ENCODE results near the gene CHMP2A.
A peak's percentile ranks its signal among the peaks of the same experiment; 100 is the strongest.
"Not testable (repeated sequence)": the region's sequence is repeated elsewhere in the genome, so short reads cannot be mapped to it uniquely, and the experiment has no call there.

Gene CHMP2A

DNA sequence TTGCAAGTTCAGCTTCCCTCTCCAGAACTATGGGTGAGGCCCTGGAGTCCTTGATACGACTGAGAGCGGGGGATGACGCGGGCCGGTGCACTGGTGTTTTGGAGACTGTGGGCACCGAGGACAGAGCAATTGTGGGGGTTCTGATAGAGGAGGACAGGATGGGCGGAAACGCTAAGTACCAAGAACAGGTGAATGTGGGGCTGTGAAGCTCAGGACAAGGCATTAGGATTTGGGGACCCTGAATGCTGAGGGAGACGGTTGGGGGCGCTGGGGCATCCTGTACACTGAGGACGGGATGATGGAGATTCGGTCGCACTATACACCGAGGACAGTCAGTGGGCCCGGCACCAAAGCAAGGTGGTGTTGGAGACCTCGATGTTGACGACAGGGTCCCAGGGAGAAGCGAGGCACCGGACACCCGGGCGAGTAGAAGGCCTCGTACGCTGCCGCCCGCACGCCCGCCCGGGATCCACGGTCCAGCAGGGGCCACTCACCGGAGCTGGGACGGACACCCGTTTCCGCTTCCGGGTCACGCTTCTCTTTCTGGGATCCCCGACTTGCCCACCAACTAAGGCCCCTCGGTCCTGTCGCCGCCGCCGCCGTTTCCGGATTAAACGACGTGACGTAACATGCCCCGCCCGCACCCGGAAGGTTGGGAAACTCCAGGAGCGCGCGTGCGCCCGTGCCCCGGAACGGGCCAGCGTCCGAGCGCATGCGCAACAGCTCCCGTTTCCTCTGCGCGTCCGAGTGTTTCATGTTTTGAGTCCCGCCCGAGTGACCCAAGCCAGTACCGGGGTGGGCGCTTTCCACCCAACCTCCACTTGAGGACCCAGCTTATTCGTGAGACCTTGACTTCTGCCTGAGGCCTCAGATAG lies at the start of gene CHMP2A:
TSS of gene CHMP2A (minus strand) at position 612 of the 875 bp plus-strand sequence. CDS start 893 bp downstream, outside the sequence.
- DNase-seq (ENCODE audit: low read depth in 2 of 2): peak; percentile 96

DNA sequence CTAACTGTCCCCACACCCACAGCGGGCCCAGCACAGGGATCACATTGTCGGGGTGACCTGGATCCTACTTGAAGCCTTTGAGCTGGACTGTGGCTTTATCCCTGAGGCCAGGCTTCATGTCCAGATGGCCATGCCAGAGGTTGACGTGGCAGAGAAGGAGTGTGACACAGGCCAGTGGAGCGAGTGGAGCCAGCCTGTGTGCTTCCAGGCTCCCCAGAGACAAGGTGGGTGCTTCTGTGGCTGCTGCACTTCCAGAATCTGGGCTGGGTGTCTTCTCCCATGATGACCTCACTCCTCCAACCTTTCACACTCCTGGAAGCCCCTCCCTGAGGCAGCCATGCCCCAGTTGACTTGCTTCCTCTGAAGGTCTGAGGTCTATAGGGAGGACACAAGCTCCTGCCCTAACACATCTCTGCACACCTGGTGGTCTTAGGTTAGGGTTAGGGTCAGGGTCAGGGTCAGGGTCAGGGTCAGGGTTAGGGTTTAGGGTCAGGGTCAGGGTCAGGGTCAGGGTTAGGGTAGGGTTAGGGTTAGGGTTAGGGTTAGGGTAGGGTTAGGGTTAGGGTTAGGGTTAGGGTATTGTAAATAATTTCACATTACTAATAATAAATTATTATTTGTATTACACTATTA lies 31.3 kb upstream of the CHMP2A start:
- DNase-seq (ENCODE audit: low read depth in 2 of 2): no peak

DNA sequence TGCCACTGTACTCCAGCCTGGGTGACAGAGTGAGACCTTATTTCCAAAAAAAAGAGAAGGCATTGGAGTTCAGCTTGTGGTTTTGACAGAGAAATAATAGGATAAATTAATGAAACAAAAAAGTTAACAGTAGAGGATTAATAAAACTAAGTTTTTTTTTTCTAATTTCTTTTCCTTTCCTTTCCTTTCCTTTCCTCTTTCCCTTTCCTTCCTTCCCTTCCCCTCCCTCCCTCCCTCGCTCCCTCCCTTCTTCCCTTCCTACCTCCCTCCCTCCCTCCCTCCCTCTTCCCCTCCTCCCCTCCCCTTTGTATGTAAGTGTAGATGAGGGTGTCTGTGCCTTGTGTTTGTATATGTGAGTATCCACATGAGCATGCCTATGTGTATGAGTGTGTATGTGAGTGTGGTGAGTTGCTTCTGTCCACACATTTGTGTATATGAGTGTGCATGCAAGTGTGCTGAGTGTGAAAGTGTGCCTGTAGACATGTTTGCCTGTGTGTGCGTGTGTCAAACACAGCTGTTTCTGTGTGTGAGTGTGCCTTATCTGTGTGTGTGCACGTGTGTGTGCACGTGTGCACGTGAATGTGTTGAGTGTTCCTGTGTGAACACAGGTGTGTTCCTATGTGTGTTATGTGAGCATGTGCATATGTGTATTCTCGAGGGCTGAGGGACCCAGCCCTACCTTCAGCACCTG lies 30.7 kb upstream of the CHMP2A start:
- DNase-seq (ENCODE audit: low read depth in 2 of 2): no peak

DNA sequence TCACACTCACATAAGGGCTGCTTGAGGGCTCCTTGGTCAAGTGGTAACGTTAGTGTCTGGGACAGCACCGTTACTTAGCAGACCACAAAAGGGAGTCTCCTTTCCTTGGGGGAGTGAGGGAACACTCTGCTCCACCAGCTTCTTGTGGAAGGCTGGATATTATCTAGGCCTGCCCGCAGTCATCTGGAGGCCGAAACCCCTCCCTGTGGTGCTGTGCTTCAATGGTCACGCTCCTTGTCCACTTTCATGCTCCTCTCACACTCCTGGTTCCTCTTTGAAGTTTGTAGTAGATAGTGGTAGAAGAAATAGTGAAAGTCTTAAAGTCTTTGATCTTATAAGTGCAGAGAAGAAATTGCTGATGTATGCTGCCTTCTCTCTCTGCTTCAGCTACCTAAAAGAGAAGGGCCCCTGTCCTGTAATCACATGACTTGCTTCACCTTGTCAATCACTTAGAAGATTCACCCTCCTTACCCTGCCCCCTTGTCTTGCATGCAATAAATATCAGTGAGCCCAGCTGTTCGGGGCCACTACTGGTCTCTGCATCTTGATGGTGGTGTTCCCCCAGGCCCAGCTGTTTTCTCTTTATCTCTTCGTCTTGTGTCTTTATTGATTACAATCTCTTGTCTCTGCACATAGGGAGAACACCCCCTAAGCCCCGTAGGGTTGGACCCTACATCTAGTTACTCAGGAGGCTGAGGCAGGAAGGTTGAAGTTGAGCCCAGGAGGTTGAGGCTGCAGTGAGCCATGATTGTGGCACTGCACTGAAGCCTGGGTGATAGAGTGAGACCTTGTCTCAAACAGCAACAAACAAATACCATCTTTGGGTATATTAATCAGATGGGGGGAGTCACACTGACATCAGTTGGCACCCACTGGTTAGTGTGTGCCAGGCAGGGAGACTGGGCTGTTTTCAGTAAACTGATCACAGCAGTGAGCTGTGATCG lies 29.9 kb upstream of the CHMP2A start:
- DNase-seq (ENCODE audit: low read depth in 2 of 2): no peak

DNA sequence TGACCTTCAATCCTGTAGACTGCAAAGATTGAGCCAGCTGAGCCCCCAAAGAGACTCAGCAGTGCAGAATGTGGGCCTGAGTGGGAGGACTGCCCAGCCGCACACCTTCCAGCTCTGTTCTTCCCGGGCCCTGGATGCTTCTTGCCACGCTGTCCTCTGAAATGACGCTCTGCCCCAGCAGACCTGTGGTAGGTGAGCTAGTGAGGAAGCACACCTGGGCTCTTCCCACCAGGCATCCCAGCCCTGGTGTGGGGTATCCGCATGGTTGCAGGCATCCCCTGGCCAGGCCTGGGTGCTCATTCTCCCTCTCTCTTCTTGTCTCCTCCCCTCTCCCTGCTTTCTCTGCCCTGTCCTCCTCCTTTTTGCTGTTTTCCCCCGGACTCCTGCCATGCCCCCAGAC lies 28.1 kb upstream of the CHMP2A start:
- no peak for DNase-seq (ENCODE audit: low read depth in 2 of 2)

DNA sequence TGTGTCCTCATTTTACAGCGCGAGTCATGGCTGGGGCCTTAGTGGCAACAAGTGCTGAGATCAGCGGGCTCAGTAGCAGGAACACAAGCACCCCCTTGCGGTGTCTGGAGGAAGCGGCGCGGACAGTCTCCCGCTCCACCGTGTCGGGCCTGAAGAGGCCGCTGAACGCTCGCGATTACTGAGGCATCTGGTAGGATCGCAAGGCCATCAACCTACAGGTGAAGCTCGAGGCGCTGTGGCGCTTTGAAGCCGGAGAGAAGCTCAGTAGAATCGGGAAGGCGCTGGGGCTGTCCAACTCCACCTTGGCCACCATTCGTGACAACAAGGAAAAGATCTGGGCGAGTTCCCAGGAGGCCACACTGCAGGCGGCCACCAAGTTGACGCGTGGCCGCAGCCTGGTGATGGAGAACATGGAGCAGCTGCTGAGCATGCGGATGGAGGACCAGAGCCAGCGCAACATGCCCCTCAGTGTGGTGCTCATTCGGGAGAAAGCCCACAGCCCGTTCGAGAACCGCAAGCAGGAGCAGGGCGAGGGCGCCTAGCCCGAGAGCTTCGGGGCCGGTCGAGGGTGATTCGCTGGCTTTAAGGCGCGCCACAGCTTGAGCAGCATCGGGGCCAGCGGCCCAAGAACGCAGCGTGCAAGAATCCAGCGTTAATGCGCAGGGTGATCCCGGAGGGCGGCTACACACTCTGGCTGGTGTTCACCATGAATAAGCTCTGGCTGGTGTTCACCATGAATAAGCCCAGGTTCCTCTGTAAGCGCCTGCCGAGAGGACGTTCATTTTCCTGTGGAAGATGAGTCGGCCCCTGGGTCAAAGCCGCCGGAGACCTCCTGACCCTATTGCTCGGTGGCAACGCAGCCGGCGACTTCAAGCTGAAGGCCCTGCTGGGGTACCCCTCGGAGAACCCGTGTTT lies 26.6 kb upstream of the CHMP2A start:
- DNase-seq (ENCODE audit: low read depth in 2 of 2): peak; percentile 79 to 81

DNA sequence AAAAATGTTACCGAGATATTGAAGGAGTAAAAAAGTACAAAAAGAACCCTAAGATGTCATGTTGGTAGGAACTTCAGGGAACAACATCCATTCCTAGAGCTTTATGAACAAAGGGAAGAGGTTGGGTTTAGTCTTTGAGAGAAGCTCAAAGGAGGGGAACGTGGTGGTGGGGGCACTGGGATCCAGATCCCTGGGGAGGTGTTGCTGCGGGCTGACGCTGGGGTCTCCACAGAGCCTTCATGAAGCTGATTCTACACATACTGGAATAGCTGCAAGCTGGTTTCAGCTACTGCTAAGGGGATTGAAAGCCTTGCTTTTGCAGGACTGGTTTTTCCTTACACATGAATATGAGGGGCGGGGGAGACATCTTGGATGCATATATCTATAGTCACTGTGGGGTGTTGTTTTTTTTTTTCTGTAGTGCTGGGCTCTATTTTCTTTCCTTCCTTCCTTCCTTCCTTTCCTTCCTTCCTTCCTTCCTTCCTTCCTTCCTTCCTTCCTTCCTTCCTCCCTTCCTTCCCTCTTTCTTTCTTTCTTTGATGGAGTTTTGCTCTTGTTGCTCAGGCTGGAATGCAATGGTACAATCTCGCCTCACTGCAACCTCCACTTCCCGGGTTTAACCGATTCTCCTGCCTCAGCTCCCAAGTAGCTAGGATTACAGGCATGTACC lies 24.7 kb upstream of the CHMP2A start:
- no peak for DNase-seq (ENCODE audit: low read depth in 2 of 2)

DNA sequence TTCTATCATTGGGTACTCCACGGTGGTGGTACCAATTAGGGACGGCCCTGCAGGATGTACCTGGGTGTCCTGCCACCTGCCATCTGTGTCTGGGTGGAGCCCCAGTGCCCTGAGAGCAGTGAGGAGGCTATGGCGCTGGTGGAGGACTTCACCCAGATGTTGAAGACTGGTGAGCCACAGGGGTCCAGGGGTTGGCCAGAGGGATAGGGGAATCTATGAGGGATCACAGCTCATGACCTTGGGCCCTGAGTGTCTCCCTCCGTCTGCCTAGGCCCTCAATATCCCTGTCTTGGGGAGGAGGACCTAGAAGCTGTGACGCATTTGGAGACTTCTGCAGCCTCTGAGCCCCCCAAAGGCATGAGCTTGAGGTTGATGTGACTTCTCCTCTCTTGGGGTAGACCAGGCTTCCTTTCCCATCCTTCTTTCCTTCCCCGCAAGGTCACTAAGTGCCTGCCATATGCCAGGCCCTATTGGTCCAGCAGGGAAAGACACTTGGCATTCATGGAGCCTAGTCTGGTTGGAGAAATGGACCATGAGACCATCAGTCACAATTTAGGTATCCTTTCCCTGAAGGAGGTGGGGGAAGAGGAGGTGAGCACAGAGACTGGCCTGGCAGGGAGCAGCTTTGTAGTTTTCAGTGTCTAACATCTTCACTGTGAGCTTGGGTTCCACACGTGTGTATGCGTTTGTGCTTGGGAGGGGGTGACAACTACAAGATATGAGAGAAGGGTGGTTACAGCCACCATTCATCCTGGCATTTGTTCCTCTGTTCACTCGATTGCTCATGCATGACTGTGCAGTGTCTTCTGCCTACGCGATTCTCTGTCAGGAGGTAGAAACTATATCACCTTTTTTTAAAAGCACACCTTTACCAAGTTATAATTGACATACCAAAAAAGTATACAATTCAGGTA lies 23.4 kb upstream of the CHMP2A start:
- no peak for DNase-seq (ENCODE audit: low read depth in 2 of 2)

DNA sequence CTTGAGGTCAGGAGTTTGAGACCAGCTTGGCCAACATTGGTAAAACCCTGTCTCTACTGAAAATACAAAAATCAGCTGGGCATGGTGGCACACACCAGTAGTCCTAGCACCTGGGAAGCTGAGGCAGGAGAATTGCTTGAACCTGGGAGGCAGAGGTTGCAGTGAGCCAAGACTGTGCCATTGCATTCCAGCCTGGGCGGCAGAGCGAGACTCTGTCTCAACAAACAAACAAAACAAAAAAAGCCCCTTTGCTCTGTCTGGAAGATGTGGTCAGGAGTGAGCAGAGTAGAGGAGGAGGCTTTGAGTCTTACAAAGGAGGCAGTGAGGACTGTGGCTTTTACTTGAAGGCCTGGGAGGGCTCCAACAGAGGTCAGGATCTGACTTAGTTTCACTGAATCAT lies 22.7 kb upstream of the CHMP2A start:
- DNase-seq (ENCODE audit: low read depth in 2 of 2): not testable (repeated sequence)

DNA sequence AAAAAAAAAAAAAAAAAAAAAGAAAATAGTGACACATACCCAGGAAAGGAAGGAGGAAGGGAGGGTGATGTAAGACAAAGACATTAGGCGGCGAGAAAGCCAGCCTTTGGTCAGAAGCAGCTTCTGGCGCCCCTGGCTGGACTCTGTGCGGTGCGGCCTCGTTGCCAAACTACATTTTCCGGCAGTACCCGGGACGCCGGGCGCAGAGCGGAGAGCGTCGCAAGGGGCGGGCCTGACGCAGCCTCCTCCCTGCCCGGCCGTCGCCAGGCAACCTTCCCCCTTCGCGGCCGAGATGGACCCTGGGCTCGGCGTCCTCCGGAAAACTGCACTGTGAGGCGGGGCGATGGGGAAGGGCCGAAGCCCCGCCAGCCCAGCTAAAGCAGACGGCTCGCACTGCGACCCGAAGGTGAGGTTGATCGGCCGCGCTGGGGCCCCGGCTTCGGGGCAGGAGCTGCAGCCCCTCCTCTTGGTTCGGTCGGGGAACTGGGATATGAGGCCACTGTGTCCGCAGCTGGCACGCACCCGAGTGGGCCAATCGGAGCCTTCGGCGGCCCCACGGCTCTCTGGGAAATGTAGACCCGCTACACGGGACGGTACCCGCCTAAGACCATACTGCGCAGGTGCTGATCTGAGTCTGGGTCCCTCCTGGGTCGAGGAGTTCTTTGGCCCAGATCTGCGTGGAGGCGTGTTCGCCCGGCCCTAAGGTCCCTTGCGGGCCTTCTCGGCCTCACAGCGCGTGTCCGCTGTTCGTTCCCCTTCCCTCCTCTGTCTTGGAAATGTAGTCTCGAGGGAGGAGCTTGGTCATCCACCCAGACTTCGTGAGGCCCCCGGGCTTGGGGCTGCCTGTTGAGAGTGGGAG lies 20.5 kb upstream of the CHMP2A start:
- peak in 1 of 2 donors; percentile 72 for DNase-seq (ENCODE audit: low read depth in 2 of 2)

DNA sequence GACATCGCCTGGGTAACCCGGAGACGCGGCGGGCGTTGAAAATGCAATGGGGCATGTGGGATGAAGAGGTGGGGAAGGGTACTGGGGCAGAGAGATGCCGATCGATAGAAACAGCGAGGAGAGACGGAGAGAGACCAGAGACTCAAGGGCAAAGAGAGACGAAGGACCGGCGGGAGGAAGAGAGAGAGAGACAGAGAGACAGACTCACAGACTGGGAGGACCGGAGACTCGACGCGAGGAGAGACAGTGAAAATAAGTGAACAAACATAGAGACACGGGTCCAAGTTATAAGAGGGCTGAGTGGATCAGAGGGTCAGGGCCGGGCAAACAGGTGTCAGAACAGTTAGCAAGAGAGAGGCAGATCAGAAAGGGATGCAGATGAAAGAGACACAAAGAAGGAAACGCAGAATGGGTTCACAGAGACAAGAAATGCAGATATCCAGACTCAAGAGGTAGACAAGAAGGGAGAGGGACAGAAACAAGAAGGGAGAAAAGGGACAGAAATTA lies 18.8 kb upstream of the CHMP2A start:
- DNase-seq (ENCODE audit: low read depth in 2 of 2): no peak

DNA sequence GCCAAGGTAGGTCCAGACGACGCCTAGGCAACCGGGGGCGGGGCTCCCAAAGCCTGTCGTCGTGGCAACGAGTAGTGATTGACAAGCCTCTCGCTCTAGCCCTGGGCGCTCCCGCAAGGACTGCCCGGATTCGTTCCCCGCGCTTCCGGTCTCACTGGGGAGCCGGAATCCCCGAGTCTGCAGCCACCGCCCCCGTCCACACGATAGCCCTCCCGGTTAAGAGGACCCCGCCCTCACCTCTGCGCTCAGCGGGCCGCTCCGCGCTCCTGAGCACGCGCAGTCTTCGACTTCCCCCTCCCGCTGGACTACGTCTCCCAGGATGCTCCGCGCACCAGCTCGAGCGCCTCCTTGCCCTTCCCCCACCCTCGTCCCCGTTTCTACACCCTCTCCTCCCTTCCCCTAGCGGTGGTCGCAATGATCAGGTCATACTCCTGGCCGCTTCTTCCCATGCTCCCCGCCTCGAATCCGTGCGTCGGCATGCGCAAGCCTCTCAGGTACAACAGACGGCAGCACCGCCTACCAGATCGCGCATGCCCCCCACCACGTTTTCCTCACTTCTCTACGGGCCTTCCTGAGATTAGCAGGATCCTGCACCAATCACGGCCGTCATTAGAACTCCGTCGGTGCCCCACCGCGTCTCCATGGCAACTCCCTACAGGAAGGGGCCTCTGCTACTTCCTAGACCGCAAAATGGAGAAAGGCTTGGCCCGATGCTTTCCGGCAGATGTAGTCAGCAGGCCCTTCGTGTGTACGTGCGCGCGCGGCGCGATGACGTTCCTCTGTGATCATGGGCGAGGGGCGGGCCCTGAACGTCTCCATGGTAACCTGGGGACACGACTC lies 18.1 kb upstream of the CHMP2A start, which contains the start of gene MZF1:
TSS of gene MZF1 (minus strand) at position 518 of the 840 bp plus-strand sequence. CDS start 1,946 bp downstream, outside the sequence.
- peak; percentile 100 for DNase-seq (ENCODE audit: low read depth in 2 of 2)

DNA sequence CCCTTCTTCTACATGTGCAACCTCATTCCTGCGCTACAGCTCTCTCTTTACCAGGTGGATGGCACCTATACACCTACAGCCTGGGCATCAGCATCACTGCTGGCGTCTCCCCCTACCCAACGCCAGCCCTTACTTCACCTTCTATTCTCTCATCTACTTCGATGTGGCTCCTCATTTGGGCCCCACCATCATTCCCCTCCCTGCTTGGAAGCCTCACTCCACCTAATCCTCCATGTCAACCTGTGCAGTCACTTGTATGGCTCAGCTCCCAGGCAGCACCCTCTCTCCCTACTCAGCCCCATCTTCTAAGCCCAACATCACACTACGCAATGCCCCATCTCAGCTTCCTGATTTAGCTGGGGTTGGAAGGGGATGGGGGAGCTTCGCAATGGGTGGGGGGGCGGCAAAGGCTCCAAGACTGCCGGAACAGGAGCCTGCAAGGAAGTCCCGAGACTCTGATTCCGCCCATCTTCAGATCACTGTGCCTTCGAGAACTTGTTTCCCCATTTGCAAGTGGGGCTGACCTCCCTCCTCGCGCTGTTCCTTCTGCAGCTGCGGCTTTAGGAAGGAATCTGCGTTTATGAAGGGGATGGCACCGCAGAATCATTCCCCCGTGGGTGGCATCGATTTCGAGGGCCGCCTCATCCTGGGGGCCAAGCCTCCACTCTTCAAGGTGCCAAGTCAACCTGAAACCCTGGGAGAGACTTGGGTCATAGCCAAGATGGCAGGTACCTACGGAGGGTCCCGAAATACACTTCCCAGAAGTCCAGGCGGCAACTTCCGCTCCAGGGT lies 17.3 kb upstream of the CHMP2A start:
- DNase-seq (ENCODE audit: low read depth in 2 of 2): no peak

DNA sequence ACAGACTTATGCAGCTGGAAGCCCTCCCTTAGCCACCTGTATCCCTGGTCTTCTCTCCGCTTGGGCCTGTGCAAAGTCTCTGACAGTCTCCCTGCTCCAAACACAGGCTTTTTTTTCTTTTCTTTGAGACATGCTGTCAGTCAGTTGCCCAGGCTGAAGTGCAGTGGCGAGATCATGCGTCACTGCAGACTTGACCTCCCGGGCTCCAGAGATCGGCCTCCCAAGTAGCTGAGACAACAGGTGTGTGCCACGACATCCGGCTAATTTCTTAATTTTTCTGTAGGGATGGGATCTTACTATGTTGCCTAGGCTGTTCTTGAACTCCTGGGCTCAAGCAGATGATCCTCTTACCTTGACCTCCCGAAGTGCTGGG lies 16.7 kb upstream of the CHMP2A start:
- no peak for DNase-seq (ENCODE audit: low read depth in 2 of 2)

DNA sequence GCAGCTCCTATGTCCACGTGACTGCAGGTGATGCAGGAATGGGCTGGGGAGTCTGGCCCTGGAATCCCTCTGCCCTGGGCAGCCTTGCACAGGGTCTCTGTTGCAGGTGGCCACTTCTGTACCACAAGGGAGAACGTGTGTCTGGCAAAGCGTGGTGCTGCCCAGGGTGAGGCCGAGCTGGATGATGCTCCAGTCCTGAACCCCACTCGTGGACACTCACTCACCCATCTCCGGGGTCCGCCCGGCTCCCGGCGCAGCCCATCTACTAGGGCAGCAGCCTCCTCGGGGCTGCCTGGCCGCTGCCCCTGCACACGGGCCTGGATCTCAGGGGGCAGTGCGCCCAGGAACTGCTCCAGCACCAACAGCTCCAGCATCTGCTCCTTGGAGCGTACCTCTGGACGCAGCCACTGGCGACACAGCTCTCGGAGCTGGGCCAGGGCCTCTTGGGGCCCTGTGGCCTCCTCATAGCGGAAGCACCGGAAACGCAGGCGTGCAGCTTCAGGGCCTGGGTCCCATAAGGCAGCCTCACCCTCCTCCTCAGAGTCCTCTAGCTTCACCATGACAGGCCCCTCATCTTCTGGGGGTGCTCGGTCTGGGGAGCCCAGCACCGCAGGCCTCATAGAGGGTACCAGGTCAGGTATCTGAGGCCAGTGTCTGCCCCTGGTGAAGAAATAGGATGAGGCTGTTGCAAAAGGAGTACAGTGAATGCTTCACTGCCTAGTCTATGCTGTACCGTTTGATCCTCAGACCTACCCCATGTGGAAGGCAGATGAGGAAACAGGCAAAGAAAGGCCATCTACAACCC lies 16.1 kb upstream of the CHMP2A start:
- DNase-seq (ENCODE audit: low read depth in 2 of 2): no peak

Measured in stimulated activated CD8-positive, alpha-beta memory T cell treated with anti-CD3 and anti-CD28 coated beads, Interleukin-7, amount 100 ng/mL, for 4 hours (primary cell).